BLaER1 (cell line): ENCODE measurements around the gene KCNQ4.

Experiments
- H3K27ac ChIP-seq: shearing (Covaris generic); formaldehyde crosslinking; 2 replicates; pipeline ENCODE4 v1.8.1; 2022
- H3K27me3 ChIP-seq: shearing (Covaris generic); formaldehyde crosslinking; 2 replicates; pipeline ENCODE4 v1.8.1; 2022
- H3K36me3 ChIP-seq: shearing (Covaris generic); formaldehyde crosslinking; 2 replicates; pipeline ENCODE4 v1.8.1; 2022
- H3K4me1 ChIP-seq: shearing (Covaris generic); formaldehyde crosslinking; 2 replicates; pipeline ENCODE4 v1.8.1; 2022
- H3K4me2 ChIP-seq: shearing (Covaris generic); formaldehyde crosslinking; 2 replicates; pipeline ENCODE4 v1.8.1; 2022
- H3K4me3 ChIP-seq: shearing (Covaris generic); formaldehyde crosslinking; 2 replicates; pipeline ENCODE4 v1.8.1; 2022
- H3K9ac ChIP-seq: shearing (Covaris generic); formaldehyde crosslinking; 2 replicates; pipeline ENCODE4 v1.8.1; 2022
- H3K9me3 ChIP-seq: shearing (Covaris generic); formaldehyde crosslinking; 2 replicates; pipeline ENCODE4 v1.8.1; 2022
- H4K20me1 ChIP-seq: shearing (Covaris generic); formaldehyde crosslinking; 2 replicates; pipeline ENCODE4 v1.8.1; 2022
- Cebpa-rat ChIP-seq: shearing (Covaris generic); IDR thresholded peaks from 2 replicates; pipeline ENCODE4 v1.8.1; 2022

The KCNQ4 gene

GRCh38 chr1:40743452-40743851 lies 40.1 kb upstream of the KCNQ4 start:
- peaks cover 30% of the 10 kb centered on the region for H4K20me1 ChIP-seq
- no peak for TF ChIP-seq Cebpa-rat
- H3K4me1 ChIP-seq, result no peaks in the 10 kb centered on the region
- no peaks in the 10 kb centered on the region for H3K9me3 ChIP-seq
- no peak overlapping the region for H3K27ac ChIP-seq
- H3K4me2 ChIP-seq, result no peak overlapping the region
- peaks cover 90% of the 10 kb centered on the region for H3K36me3 ChIP-seq
- no peak overlapping the region for H3K9ac ChIP-seq
- H3K27me3 ChIP-seq, result no peaks in the 10 kb centered on the region
- H3K4me3 ChIP-seq, result no peak overlapping the region

DNA sequence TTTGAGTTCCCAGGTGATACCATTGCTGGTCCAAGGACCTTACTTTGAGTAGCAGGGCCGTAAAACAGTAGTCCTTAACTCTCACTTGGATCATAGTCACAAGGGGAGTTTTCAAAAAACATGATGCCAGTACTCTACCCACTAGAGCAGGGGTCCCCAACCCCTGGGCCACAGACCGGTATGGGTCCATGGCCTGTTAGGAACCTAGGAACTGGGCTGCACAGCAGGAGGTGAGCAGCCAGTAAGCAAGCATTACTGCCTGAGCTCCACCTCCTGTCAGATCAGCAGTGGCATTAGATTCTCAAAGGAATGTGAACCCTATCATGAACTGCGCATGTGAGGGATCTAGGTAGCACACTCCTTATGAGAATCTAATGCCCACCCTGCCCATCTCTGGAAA lies 39.7 kb upstream of the KCNQ4 start:
- no peak overlapping the region for H3K27ac ChIP-seq
- H3K4me2 ChIP-seq, result no peak overlapping the region
- no peaks in the 10 kb centered on the region for H3K27me3 ChIP-seq
- peaks cover 30% of the 10 kb centered on the region for H4K20me1 ChIP-seq
- H3K36me3 ChIP-seq, result peaks cover 91% of the 10 kb centered on the region
- no peaks in the 10 kb centered on the region for H3K9me3 ChIP-seq
- H3K4me1 ChIP-seq, result no peaks in the 10 kb centered on the region
- no peak overlapping the region for H3K9ac ChIP-seq
- no peak for TF ChIP-seq Cebpa-rat
- H3K4me3 ChIP-seq, result no peak overlapping the region

DNA sequence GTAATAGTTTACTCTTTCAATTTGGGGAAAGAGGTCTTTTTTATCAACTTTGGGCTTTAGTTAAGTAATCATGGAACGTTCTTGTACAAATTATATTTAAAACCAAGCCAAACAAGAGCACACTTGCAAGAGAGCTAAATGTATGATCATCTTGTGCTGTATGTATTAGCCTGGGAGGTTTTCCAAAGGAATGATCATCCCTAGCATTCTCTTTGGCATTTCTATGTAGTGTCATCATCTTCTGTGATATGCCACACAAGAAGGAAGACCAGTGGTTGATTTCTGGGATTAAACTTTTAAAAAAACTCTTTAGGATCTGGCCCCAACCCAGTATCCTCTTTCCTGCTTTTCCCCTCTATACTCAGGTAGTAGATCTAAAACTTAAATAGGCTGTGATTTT lies 38.4 kb upstream of the KCNQ4 start:
- no peak overlapping the region for H3K27ac ChIP-seq
- peaks cover 91% of the 10 kb centered on the region for H3K36me3 ChIP-seq
- H3K9me3 ChIP-seq, result no peaks in the 10 kb centered on the region
- no peak overlapping the region for H3K4me2 ChIP-seq
- TF ChIP-seq Cebpa-rat, result no peak
- H4K20me1 ChIP-seq, result peaks cover 30% of the 10 kb centered on the region
- H3K4me3 ChIP-seq, result no peak overlapping the region
- H3K4me1 ChIP-seq, result no peaks in the 10 kb centered on the region
- no peaks in the 10 kb centered on the region for H3K27me3 ChIP-seq
- no peak overlapping the region for H3K9ac ChIP-seq

DNA sequence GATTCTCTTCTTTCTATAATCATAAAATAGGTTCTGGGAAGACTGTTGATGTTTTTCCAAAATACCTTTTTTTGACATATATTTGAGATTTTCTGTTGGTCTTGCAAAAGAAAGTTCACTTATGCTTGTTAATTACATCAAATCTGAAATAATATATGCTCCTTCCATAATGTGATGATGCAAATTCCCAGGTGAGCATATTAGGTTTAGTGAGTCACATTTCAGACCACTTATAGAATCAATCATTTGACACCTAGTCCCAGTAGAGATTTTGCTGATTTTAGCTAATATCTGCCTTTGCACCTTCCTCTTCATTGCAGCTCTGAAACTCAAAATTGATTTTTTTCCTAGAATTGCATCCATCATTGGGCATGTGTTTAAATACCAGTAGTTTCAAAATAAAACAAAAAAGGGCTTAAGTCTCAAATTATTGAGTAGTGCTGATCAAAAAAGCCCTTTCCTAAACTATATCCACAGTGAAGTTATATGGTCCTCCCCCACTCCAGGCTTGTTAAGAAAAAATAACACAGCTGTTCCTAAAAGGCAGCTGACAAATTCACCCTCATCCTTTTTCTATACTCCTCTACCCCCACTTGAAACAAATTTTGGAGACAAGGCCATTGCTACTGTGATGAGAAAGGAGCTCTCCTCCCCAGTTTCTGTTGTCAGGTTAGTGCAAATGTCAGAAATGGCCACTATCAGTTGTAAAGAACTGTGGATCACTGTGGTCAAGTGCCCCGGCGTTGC lies 37.1 kb upstream of the KCNQ4 start:
- Histone ChIP-seq H4K20me1 (peaks cover 28% of the 10 kb centered on the region), H3K27ac (no peak overlapping the region), H3K4me2 (no peak overlapping the region), H3K27me3 (no peaks in the 10 kb centered on the region), H3K4me3 (no peak overlapping the region), H3K9me3 (no peaks in the 10 kb centered on the region), H3K4me1 (no peaks in the 10 kb centered on the region), H3K36me3 (peaks cover 91% of the 10 kb centered on the region), H3K9ac (no peak overlapping the region)
- TF ChIP-seq Cebpa-rat, result no peak

- no peak for TF ChIP-seq Cebpa-rat
- H3K9ac ChIP-seq, result no peak overlapping the region
- H4K20me1 ChIP-seq, result peaks cover 20% of the 10 kb centered on the region
- H3K27me3 ChIP-seq, result no peaks in the 10 kb centered on the region
- H3K9me3 ChIP-seq, result no peaks in the 10 kb centered on the region
- no peaks in the 10 kb centered on the region for H3K4me1 ChIP-seq
- no peak overlapping the region for H3K27ac ChIP-seq
- no peak overlapping the region for H3K4me2 ChIP-seq
- peaks cover 84% of the 10 kb centered on the region for H3K36me3 ChIP-seq
- H3K4me3 ChIP-seq, result no peak overlapping the region
Measured at GRCh38 chr1:40748841-40749718, 34.5 kb upstream of the KCNQ4 start.

DNA sequence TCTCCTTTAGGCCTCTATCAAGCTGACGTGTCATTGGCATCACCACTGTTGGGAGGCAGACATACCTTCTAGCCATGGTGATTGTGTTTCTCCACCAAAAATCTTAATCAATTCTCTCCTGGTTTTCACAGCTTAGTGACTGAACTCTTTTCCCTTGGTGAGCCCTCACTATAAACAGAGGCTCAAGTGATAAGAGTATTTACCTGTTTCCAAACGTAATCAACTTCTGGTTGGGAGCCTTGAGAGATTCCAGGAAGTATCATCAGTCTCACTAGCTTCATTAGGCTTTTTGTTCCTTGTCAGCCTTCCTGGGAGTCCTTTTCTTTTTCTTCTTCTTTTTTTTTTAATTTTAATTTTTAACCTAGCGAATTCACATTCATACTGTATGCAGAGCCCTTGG lies 33.8 kb upstream of the KCNQ4 start:
- Histone ChIP-seq H3K36me3 (peaks cover 85% of the 10 kb centered on the region), H3K27me3 (no peaks in the 10 kb centered on the region), H4K20me1 (peaks cover 12% of the 10 kb centered on the region; the same call in 1 of the 2 replicates), H3K9me3 (no peaks in the 10 kb centered on the region), H3K9ac (no peak overlapping the region), H3K27ac (no peak overlapping the region), H3K4me3 (no peak overlapping the region), H3K4me2 (no peak overlapping the region), H3K4me1 (no peaks in the 10 kb centered on the region)
- no peak for TF ChIP-seq Cebpa-rat

DNA sequence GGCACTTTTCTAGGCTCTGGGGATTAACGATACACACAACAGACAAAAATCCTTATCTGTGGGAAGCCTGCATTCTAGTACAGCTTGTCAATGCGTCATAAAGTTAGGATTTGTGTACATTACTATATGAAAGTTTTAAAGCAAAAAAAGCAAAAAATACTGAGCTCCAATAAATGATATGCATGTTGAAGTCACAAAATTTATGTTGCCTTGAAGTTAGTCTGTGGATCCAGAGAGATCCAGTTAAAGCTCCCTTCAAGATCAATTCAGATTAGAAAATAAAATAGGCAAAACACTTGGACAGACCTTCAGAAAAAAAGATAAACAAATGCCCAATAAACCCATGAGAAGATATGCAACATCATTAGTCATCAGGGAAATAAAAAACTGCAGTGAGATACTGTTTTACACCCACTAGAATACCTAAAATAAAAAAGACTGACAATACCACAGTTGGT lies 33.1 kb upstream of the KCNQ4 start:
- peaks cover 87% of the 10 kb centered on the region for H3K36me3 ChIP-seq
- H3K4me2 ChIP-seq, result no peak overlapping the region
- TF ChIP-seq Cebpa-rat, result no peak
- H3K9me3 ChIP-seq, result no peaks in the 10 kb centered on the region
- no peaks in the 10 kb centered on the region for H3K27me3 ChIP-seq
- H3K27ac ChIP-seq, result no peak overlapping the region
- no peaks in the 10 kb centered on the region for H3K4me1 ChIP-seq
- no peak overlapping the region for H3K9ac ChIP-seq
- H3K4me3 ChIP-seq, result no peak overlapping the region
- H4K20me1 ChIP-seq, result peaks cover 10% of the 10 kb centered on the region; the same call in 1 of the 2 replicates

GRCh38 chr1:40751802-40752201 lies 31.8 kb upstream of the KCNQ4 start:
- Histone ChIP-seq H3K9ac (no peak overlapping the region), H3K4me3 (no peak overlapping the region), H3K27me3 (no peaks in the 10 kb centered on the region), H3K9me3 (no peaks in the 10 kb centered on the region), H4K20me1 (no peaks in the 10 kb centered on the region), H3K36me3 (peaks cover 93% of the 10 kb centered on the region), H3K4me1 (no peaks in the 10 kb centered on the region), H3K27ac (no peak overlapping the region), H3K4me2 (no peak overlapping the region)
- TF ChIP-seq Cebpa-rat, result no peak

- Histone ChIP-seq H3K9ac (no peak overlapping the region), H3K4me1 (no peaks in the 10 kb centered on the region), H3K4me3 (no peak overlapping the region), H3K9me3 (no peaks in the 10 kb centered on the region), H3K27me3 (no peaks in the 10 kb centered on the region), H3K27ac (no peak overlapping the region), H4K20me1 (no peaks in the 10 kb centered on the region), H3K36me3 (peaks cover 93% of the 10 kb centered on the region), H3K4me2 (no peak overlapping the region)
- TF ChIP-seq Cebpa-rat, result no peak
Measured at GRCh38 chr1:40753142-40753882, 30.3 kb upstream of the KCNQ4 start.
